ENCODE data around the gene FBP2. TPM values are rescaled to one million over a fixed set of nuclear protein-coding genes. Genes with fewer than 3 reads are reported as not detected.

The FBP2 gene
- total RNA-seq, 1 donor = not detected

- Histone ChIP-seq H3K36me3 (ENCODE audit: insufficient read depth, low read length) (no peaks in the 10 kb centered on the region), H3K4me1 (ENCODE audit: insufficient read depth, low read length) (no peaks in the 10 kb centered on the region), H3K79me2 (ENCODE audit: insufficient read depth, low read length) (no peaks in the 10 kb centered on the region), H3K27me3 (ENCODE audit: insufficient read depth, low read length) (no peaks in the 10 kb centered on the region), H3K9me3 (ENCODE audit: low read depth, low read length) (no peaks in the 10 kb centered on the region), H4K20me1 (ENCODE audit: insufficient read depth, low read length) (no peaks in the 10 kb centered on the region), H3K4me3 (ENCODE audit: insufficient read depth, low read length) (no peak overlapping the region), H3K4me2 (ENCODE audit: insufficient read depth, low read length) (no peak overlapping the region), H2AFZ (ENCODE audit: low read length) (no peak overlapping the region), H3K27ac (ENCODE audit: low read depth, low read length) (no peak overlapping the region)
- TF ChIP-seq, protein P1, sequence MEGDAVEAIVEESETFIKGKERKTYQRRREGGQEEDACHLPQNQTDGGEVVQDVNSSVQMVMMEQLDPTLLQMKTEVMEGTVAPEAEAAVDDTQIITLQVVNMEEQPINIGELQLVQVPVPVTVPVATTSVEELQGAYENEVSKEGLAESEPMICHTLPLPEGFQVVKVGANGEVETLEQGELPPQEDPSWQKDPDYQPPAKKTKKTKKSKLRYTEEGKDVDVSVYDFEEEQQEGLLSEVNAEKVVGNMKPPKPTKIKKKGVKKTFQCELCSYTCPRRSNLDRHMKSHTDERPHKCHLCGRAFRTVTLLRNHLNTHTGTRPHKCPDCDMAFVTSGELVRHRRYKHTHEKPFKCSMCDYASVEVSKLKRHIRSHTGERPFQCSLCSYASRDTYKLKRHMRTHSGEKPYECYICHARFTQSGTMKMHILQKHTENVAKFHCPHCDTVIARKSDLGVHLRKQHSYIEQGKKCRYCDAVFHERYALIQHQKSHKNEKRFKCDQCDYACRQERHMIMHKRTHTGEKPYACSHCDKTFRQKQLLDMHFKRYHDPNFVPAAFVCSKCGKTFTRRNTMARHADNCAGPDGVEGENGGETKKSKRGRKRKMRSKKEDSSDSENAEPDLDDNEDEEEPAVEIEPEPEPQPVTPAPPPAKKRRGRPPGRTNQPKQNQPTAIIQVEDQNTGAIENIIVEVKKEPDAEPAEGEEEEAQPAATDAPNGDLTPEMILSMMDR (IDR thresholded peaks at IDR 0.05; ENCODE audit: extremely low read depth, low read depth, low read length) = no peak
- DNase-seq (ENCODE audit: insufficient read length, low spot score, missing footprints) = no peak
Observed at GRCh38 chr9:94534901-94535300, 58.7 kb downstream of the FBP2 start.

GRCh38 chr9:94533601-94534000 lies 60.0 kb downstream of the FBP2 start:
- TF ChIP-seq, protein P1 (IDR thresholded peaks at IDR 0.05; ENCODE audit: extremely low read depth, low read depth, low read length) = no peak
- no peaks in the 10 kb centered on the region for H3K79me2 ChIP-seq (ENCODE audit: insufficient read depth, low read length)
- H4K20me1 ChIP-seq (ENCODE audit: insufficient read depth, low read length) = no peaks in the 10 kb centered on the region
- H3K27me3 ChIP-seq (ENCODE audit: insufficient read depth, low read length) = no peaks in the 10 kb centered on the region
- no peak overlapping the region for H3K4me2 ChIP-seq (ENCODE audit: insufficient read depth, low read length)
- no peak for DNase-seq (ENCODE audit: insufficient read length, low spot score, missing footprints)
- no peaks in the 10 kb centered on the region for H3K9me3 ChIP-seq (ENCODE audit: low read depth, low read length)
- H3K27ac ChIP-seq (ENCODE audit: low read depth, low read length) = no peak overlapping the region
- no peaks in the 10 kb centered on the region for H3K36me3 ChIP-seq (ENCODE audit: insufficient read depth, low read length)
- no peak overlapping the region for H3K4me3 ChIP-seq (ENCODE audit: insufficient read depth, low read length)
- H3K4me1 ChIP-seq (ENCODE audit: insufficient read depth, low read length) = no peaks in the 10 kb centered on the region
- no peak overlapping the region for H2AFZ ChIP-seq (ENCODE audit: low read length)

GRCh38 chr9:94533155-94533554 lies 60.5 kb downstream of the FBP2 start:
- DNase-seq (ENCODE audit: insufficient read length, low spot score, missing footprints) = no peak
- H3K36me3 ChIP-seq (ENCODE audit: insufficient read depth, low read length) = no peaks in the 10 kb centered on the region
- H3K4me1 ChIP-seq (ENCODE audit: insufficient read depth, low read length) = no peaks in the 10 kb centered on the region
- no peak overlapping the region for H3K4me3 ChIP-seq (ENCODE audit: insufficient read depth, low read length)
- no peaks in the 10 kb centered on the region for H3K79me2 ChIP-seq (ENCODE audit: insufficient read depth, low read length)
- no peaks in the 10 kb centered on the region for H4K20me1 ChIP-seq (ENCODE audit: insufficient read depth, low read length)
- H3K4me2 ChIP-seq (ENCODE audit: insufficient read depth, low read length) = no peak overlapping the region
- H3K9me3 ChIP-seq (ENCODE audit: low read depth, low read length) = no peaks in the 10 kb centered on the region
- H3K27me3 ChIP-seq (ENCODE audit: insufficient read depth, low read length) = no peaks in the 10 kb centered on the region
- no peak overlapping the region for H2AFZ ChIP-seq (ENCODE audit: low read length)
- TF ChIP-seq, protein P1 (IDR thresholded peaks at IDR 0.05; ENCODE audit: extremely low read depth, low read depth, low read length) = no peak
- H3K27ac ChIP-seq (ENCODE audit: low read depth, low read length) = no peak overlapping the region

DNA sequence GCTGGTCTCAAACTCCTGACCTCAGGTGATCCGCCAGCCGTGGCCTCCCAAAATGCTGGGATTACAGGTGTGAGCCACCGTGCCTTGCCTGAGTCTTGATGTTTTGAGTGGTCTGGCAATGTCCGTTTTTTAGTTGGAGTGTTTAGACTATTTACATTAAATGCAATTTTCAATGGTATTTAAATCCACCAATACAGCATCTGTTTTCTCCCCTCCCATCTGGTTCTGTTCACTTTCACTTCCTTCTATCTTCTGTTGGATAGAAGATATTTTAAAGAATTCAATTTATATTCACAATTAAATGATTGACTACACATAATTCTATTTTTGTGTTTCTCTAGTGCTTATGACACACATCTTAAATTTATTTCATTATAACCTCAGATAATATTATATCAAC lies 64.7 kb downstream of the FBP2 start:
- Histone ChIP-seq H3K4me2 (ENCODE audit: insufficient read depth, low read length) (no peak overlapping the region), H3K79me2 (ENCODE audit: insufficient read depth, low read length) (no peaks in the 10 kb centered on the region), H3K4me1 (ENCODE audit: insufficient read depth, low read length) (no peaks in the 10 kb centered on the region), H3K27ac (ENCODE audit: low read depth, low read length) (no peak overlapping the region), H3K27me3 (ENCODE audit: insufficient read depth, low read length) (no peaks in the 10 kb centered on the region), H4K20me1 (ENCODE audit: insufficient read depth, low read length) (no peaks in the 10 kb centered on the region), H2AFZ (ENCODE audit: low read length) (no peak overlapping the region), H3K4me3 (ENCODE audit: insufficient read depth, low read length) (no peak overlapping the region), H3K36me3 (ENCODE audit: insufficient read depth, low read length) (no peaks in the 10 kb centered on the region), H3K9me3 (ENCODE audit: low read depth, low read length) (no peaks in the 10 kb centered on the region)
- TF ChIP-seq, protein P1 (IDR thresholded peaks at IDR 0.05; ENCODE audit: extremely low read depth, low read depth, low read length) = no peak
- no peak for DNase-seq (ENCODE audit: insufficient read length, low spot score, missing footprints)

Data from osteoblast (primary cell).